Pancreas (tissue), 10 donors: ENCODE results near the gene PARD3B. TPM values are rescaled to one million over a fixed set of nuclear protein-coding genes. Genes with fewer than 3 reads are reported as not detected.

Experiments used
- ATAC-seq, 4 donors: fragments of 200-7000 bp; cut with Tn5 transposase; one replicate each; pipeline versions ENCODE4 v1.8.0 to v1.9.1; 2020; ENCODE audit warnings: mild to moderate bottlenecking in 4 of 4, moderate library complexity in 4 of 4
- DNase-seq, 6 donors: peaks; one replicate each; pipeline ENCODE4 v3.0.0-alpha.2; 2020
- FAIRE-seq: peaks from 2 replicates; lab custom pipeline; 2012; peaks lifted over from hg19 to GRCh38; lab: Jason Lieb, UNC
- H3K27ac ChIP-seq, 4 donors: fragments of 200-600 bp; sonication (generic); 1 replicate in 3 of 4; 2 replicates in 1 of 4; pipeline versions ENCODE4 v1.5.0 to v1.8.0; 2020
- H3K27me3 ChIP-seq, 4 donors: fragments of 200-600 bp; one replicate each; pipeline ENCODE4 v1.8.0; 2021
- H3K36me3 ChIP-seq, 3 donors: fragments of 200-600 bp; sonication (generic) in 1 of 3; one replicate each; pipeline versions ENCODE4 v1.5.0 to v1.8.0; 2020 to 2021
- H3K4me1 ChIP-seq, 3 donors: fragments of 200-600 bp; one replicate each; pipeline ENCODE4 v1.8.0; 2021
- H3K4me3 ChIP-seq, 4 donors: fragments of 200-600 bp; sonication (generic) in 2 of 4; one replicate each; pipeline versions ENCODE4 v1.5.0 to v1.8.0; 2020 to 2021
- H3K9me3 ChIP-seq, 4 donors: fragments of 200-600 bp; one replicate each; pipeline ENCODE4 v1.8.0; 2021
- WGBS, 2 donors: extraction: QIAGEN DNeasy Blood & Tissue Kit; methylation state at CpG; one replicate each; pipeline ENCODE4 v1.1.7; 2013; 5-methylcytosine and 5-hydroxymethylcytosine counted together
- intact Hi-C, 3 donors: fragments of 100-400 bp; cut with DNase I; formaldehyde crosslinking; loops; one replicate each; pipeline versions ENCODE4 v1.11.1 to v1.14.2; 2022
- polyA plus RNA-seq, 2 donors: library from polyadenylated mRNA; stranded (reverse); fragments of 200-250 nt; gene quantifications; one replicate each; pipeline ENCODE4 v1.2.3, GENCODE V29; 2013
- total RNA-seq, 6 donors: library from RNA; stranded (reverse); fragmentation: NEBNext Ultra II Directional in 4 of 6; extraction: Animal tissue kit (Norgen Biotek cat#: 25700) in 4 of 6; gene quantifications; one replicate each; pipeline versions ENCODE4 v1.2.1 to v1.2.4, GENCODE V29; 2021 to 2023
- TF ChIP-seq, protein P1 (sequence below), 4 donors: fragments of 200-600 bp; sonication (generic) in 3 of 4; IDR thresholded peaks; one replicate each; pipeline versions ENCODE4 v1.5.0 to v1.8.0; 2021; ENCODE audit warnings: antibody characterized with exemption in 4 of 4
- donor health status: healthy with polysubstance abuse.
- donor health status: DM: no; HTN: no; CAD: no; lungs with moderate emphysema.
- donor health status: DM: no; HTN: no; CAD: no.
- donor health status: control.
- donor health status: control.
- donor health status: Bipolar disorder and iron deficiency.
- donor health status: DM: yes; HTN: yes; CAD: no.
- donor health status: DM: no; HTN: no; CAD: no.
- donor health status: DM: no; HTN: no; CAD: no.
- donor health status: DM: yes; HTN: yes; CAD: no.

The PARD3B gene
- total and polyA plus RNA-seq, 8 donors, result 2.8 to 21.5 (median 12.7) TPM

GRCh38 chr2:205190528-205190927 lies 645.3 kb downstream of the PARD3B start:
- Histone ChIP-seq H3K9me3 (no peaks in the 10 kb centered on the region), H3K27ac (no peak overlapping the region), H3K27me3 (no peaks in the 10 kb centered on the region), H3K4me1 (no peaks in the 10 kb centered on the region), H3K4me3 (no peak overlapping the region), H3K36me3 (peaks cover 0 to 6% (median 0%) of the 10 kb centered on the region in 3 donors)
- FAIRE-seq, result no peak
- ATAC-seq, result no peak
- intact Hi-C loops, result no loop called here
- no peak for DNase-seq
- TF ChIP-seq, protein P1, sequence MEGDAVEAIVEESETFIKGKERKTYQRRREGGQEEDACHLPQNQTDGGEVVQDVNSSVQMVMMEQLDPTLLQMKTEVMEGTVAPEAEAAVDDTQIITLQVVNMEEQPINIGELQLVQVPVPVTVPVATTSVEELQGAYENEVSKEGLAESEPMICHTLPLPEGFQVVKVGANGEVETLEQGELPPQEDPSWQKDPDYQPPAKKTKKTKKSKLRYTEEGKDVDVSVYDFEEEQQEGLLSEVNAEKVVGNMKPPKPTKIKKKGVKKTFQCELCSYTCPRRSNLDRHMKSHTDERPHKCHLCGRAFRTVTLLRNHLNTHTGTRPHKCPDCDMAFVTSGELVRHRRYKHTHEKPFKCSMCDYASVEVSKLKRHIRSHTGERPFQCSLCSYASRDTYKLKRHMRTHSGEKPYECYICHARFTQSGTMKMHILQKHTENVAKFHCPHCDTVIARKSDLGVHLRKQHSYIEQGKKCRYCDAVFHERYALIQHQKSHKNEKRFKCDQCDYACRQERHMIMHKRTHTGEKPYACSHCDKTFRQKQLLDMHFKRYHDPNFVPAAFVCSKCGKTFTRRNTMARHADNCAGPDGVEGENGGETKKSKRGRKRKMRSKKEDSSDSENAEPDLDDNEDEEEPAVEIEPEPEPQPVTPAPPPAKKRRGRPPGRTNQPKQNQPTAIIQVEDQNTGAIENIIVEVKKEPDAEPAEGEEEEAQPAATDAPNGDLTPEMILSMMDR (IDR thresholded peaks at IDR 0.05), result no peak
- WGBS, 2 donors, result 68 to 77% methylated on average over 2 of the region's 2 CpGs

- H3K36me3 ChIP-seq, result peaks cover 0 to 6% (median 0%) of the 10 kb centered on the region in 3 donors
- no peak overlapping the region for H3K4me3 ChIP-seq
- intact Hi-C loops, result no loop called here
- no peaks in the 10 kb centered on the region for H3K27me3 ChIP-seq
- TF ChIP-seq, protein P1 (IDR thresholded peaks at IDR 0.05), result no peak
- H3K4me1 ChIP-seq, result no peaks in the 10 kb centered on the region
- ATAC-seq (no peak), DNase-seq (no peak), FAIRE-seq (no peak)
- H3K9me3 ChIP-seq, result no peaks in the 10 kb centered on the region
- WGBS, 2 donors, result 82 to 83% methylated on average over 5 of the region's 5 CpGs
- H3K27ac ChIP-seq, result no peak overlapping the region
Measured at GRCh38 chr2:205193125-205193835, 648.0 kb downstream of the PARD3B start.

GRCh38 chr2:205193836-205194228 lies 648.6 kb downstream of the PARD3B start:
- ATAC-seq (no peak), FAIRE-seq (no peak), DNase-seq (no peak)
- Histone ChIP-seq H3K36me3 (peaks cover 0 to 6% (median 0%) of the 10 kb centered on the region in 3 donors), H3K27me3 (no peaks in the 10 kb centered on the region), H3K27ac (no peak overlapping the region), H3K9me3 (no peaks in the 10 kb centered on the region), H3K4me1 (no peaks in the 10 kb centered on the region), H3K4me3 (no peak overlapping the region)
- intact Hi-C loops, result no loop called here
- 85 to 86% methylated on average over 4 of the region's 4 CpGs for WGBS, 2 donors
- TF ChIP-seq, protein P1 (IDR thresholded peaks at IDR 0.05), result no peak

- H3K27ac ChIP-seq, result no peak overlapping the region
- no peak overlapping the region for H3K4me3 ChIP-seq
- DNase-seq (no peak), FAIRE-seq (no peak), ATAC-seq (no peak)
- TF ChIP-seq, protein P1 (IDR thresholded peaks at IDR 0.05), result no peak
- H3K27me3 ChIP-seq, result no peaks in the 10 kb centered on the region
- no peaks in the 10 kb centered on the region for H3K9me3 ChIP-seq
- H3K4me1 ChIP-seq, result no peaks in the 10 kb centered on the region
- intact Hi-C loops, result no loop called here
- peaks cover 0 to 6% (median 0%) of the 10 kb centered on the region in 3 donors for H3K36me3 ChIP-seq
Measured at GRCh38 chr2:205197468-205198139, 652.3 kb downstream of the PARD3B start.

GRCh38 chr2:205198140-205198525 lies 652.9 kb downstream of the PARD3B start:
- ATAC-seq, result peak in 2 of 4 donors; percentile 17 to 32
- peaks cover 0 to 6% (median 0%) of the 10 kb centered on the region in 3 donors for H3K36me3 ChIP-seq

More at GRCh38 chr2:205198140-205198525, 652.9 kb downstream of the PARD3B start:
- Histone ChIP-seq H3K9me3 (no peaks in the 10 kb centered on the region), H3K27me3 (no peaks in the 10 kb centered on the region), H3K4me3 (no peak overlapping the region), H3K4me1 (no peaks in the 10 kb centered on the region), H3K27ac (no peak overlapping the region)
- FAIRE-seq (no peak), DNase-seq (no peak)
- 77 to 83% methylated on average over 3 of the region's 3 CpGs for WGBS, 2 donors
- intact Hi-C loops, result no loop called here
- TF ChIP-seq, protein P1 (IDR thresholded peaks at IDR 0.05), result no peak
